DOHH2 (cell line): ENCODE data around the gene ANAPC2.

Source experiments
- CTCF ChIP-seq: fragments of 200-600 bp; sonication (generic); IDR thresholded peaks from one replicate; pipeline ENCODE4 v1.5.1; 2014; ENCODE audit warnings: antibody characterized with exemption, mild to moderate bottlenecking, low read depth, low read length; ENCODE audit not compliant: poor library complexity, severe bottlenecking
- EZH2phosphoT487 ChIP-seq: fragments of 200-600 bp; sonication (generic); IDR thresholded peaks from 2 replicates; pipeline ENCODE4 v1.6.1; 2017; ENCODE audit warnings: borderline replicate concordance, mild to moderate bottlenecking, antibody characterized with exemption, low read length, moderate library complexity, mixed read lengths

DNA sequence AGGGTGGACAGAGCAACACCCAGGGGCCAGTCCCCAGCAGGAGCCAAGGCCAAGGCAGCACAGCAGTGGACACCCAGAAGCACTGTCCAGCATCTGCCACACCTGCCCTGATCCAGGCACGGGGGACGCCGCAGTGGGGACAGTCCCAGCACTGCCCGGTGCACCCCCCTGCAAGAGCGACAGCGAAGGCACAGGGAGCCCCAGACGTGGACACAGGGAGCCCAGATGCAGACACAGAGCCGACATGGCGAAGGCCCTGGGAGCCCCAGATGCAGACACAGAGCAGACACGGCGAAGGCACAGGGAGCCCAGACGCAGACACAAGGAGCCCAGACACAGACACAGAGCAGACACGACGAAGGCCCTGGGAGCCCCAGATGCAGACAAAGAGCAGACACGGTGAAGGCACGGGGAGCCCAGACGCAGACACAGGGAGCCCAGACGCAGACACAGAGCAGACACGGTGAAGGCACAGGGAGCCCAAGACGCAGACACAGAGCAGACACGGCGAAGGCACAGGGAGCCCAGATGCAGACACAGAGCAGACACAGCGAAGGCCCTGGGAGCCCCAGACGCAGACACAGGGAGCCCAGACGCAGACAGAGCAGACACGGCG, 4.3 kb downstream of the ANAPC2 start:
- TF ChIP-seq CTCF (no peak), EZH2phosphoT487 (no peak)
